Measurements from ENCODE around the gene MYH7B.

MYH7B gene

DNA sequence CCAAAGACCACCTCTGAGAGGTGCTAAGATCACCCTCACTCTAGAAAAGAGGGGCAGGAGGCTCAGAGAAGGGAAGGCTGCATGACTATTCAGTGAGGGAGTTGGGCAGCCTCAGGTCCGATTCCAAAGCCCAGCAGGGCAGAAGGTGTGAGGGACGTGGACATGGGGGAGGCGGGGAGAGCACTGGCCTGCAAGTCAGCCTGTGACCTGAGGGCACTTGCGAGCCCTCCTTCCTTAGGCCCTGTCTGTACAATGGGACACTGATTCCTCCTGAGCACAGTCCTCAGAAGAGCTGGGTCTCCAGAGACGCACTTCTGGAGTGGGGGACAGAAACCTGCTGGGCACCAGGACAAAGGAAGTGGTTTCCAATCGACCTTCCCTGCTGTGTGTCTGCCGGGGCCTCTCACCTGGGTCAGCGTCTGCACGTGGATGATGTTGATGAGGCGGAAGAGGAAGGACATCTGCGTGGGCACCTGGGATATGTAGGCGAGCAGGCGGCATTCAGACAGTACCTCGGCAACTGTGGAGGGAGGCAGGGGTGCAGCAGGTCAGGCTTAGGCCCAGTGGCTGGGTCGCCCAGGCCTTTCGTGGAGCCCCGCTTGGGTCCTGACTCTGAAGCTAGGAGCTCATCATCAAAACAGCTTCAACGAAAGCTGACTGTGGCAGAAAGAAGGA is 48.5 kb downstream of the MYH7B start:
- DNase-seq (ENCODE audit: low read depth), result no peak
- TF ChIP-seq, protein P1, sequence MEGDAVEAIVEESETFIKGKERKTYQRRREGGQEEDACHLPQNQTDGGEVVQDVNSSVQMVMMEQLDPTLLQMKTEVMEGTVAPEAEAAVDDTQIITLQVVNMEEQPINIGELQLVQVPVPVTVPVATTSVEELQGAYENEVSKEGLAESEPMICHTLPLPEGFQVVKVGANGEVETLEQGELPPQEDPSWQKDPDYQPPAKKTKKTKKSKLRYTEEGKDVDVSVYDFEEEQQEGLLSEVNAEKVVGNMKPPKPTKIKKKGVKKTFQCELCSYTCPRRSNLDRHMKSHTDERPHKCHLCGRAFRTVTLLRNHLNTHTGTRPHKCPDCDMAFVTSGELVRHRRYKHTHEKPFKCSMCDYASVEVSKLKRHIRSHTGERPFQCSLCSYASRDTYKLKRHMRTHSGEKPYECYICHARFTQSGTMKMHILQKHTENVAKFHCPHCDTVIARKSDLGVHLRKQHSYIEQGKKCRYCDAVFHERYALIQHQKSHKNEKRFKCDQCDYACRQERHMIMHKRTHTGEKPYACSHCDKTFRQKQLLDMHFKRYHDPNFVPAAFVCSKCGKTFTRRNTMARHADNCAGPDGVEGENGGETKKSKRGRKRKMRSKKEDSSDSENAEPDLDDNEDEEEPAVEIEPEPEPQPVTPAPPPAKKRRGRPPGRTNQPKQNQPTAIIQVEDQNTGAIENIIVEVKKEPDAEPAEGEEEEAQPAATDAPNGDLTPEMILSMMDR (IDR thresholded peaks at IDR 0.05; ENCODE audit: insufficient read depth, low read depth, low read length, missing control alignments), result no peak
- H3K4me3 ChIP-seq (ENCODE audit: low read depth, low read length), result no peak overlapping the region

DNA sequence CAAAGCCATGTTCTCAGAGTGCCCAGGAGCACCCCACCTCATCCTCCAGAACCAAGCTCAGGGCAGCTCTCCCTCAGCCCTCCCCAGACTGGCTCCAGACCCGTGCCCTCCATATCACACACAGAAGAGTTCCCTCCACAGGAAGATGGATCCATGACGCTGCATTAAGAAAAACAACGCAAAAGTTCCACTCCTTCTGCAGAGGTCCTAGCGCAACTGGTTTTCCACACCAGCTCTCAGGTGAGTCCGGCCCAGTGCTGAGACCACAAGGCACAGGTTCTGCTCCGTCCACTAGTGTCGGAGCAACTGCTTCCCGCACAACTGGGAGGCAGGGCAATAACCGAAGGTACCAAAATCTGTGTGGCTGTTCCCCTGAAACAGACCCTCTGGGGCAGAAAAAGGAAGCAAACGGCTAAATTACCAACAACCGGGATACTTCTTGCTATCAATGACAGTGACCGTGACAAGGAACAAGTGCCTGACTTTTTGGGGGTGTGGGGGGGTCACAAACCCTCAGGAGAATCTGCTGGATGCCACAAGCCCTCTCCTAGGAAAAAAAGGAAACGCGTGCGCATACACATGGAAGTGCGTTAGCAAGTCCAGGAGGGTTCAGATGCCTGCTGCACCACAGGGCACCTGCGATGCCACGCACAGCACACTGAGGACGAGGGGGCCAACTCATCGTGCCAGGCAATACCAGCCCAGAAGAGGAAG is 49.2 kb downstream of the MYH7B start:
- no peak for DNase-seq (ENCODE audit: low read depth)
- no peak overlapping the region for H3K4me3 ChIP-seq (ENCODE audit: low read depth, low read length)
- TF ChIP-seq, protein P1 (IDR thresholded peaks at IDR 0.05; ENCODE audit: insufficient read depth, low read depth, low read length, missing control alignments), result no peak

Data from GM12865 (cell line).